ENCODE data around the gene JMJD8.

JMJD8 gene

DNA sequence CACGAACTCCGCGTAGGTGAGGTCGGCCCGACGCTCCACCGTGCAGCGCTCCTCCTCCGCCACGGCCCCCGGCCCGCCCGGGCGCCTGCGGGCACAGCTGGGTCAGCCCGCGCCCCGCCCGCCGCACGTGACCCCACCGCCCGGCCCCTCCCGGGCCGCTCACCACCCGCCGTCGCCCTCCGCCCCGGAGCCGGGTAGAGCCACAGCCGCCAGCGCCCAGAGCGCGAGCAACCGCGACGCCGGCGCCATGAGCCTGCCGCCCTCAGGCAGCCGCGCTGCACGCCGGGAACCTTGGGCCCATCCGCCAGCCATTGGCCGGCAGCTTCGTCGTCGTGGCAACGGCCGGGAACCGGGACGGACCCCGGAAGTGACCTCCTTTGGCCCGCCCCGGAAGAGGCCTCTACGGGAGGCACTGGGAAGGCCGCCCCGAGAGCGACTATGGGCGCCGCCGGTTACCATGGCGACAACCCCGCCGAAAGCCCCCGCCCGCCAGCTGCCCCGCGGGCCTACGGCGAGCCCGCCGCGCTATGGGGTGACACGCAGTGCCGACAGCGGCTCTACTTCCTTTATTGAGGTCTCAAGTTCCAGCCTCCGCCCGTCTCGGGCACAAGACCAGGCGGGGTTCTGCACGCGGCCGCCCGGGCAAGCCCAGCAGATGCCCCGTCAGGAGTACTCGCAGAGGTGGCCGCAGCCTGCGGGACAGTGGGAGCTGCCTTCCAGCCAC lies at the start of gene JMJD8 (continued):
- 0 out of 2 replicates have a peak, but pooled peaks have one; percentile 37 for TF ChIP-seq ZNF184 (tag by site-specific recombination; IDR thresholded peaks at IDR 0.05)
- TF ChIP-seq, protein P1, sequence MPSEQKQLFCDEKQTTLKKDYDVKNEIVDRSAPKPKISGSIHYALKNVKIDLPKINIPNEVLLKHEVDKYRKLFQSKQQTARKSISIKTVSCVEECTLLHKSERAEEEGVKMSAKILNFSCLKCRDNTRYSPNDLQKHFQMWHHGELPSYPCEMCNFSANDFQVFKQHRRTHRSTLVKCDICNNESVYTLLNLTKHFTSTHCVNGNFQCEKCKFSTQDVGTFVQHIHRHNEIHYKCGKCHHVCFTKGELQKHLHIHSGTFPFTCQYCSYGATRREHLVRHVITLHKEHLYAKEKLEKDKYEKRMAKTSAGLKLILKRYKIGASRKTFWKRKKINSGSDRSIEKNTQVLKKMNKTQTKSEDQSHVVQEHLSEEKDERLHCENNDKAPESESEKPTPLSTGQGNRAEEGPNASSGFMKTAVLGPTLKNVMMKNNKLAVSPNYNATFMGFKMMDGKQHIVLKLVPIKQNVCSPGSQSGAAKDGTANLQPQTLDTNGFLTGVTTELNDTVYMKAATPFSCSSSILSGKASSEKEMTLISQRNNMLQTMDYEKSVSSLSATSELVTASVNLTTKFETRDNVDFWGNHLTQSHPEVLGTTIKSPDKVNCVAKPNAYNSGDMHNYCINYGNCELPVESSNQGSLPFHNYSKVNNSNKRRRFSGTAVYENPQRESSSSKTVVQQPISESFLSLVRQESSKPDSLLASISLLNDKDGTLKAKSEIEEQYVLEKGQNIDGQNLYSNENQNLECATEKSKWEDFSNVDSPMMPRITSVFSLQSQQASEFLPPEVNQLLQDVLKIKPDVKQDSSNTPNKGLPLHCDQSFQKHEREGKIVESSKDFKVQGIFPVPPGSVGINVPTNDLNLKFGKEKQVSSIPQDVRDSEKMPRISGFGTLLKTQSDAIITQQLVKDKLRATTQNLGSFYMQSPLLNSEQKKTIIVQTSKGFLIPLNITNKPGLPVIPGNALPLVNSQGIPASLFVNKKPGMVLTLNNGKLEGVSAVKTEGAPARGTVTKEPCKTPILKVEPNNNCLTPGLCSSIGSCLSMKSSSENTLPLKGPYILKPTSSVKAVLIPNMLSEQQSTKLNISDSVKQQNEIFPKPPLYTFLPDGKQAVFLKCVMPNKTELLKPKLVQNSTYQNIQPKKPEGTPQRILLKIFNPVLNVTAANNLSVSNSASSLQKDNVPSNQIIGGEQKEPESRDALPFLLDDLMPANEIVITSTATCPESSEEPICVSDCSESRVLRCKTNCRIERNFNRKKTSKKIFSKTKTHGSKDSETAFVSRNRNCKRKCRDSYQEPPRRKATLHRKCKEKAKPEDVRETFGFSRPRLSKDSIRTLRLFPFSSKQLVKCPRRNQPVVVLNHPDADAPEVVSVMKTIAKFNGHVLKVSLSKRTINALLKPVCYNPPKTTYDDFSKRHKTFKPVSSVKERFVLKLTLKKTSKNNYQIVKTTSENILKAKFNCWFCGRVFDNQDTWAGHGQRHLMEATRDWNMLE (tag by site-specific recombination; conservative IDR thresholded peaks at IDR 0.05; ENCODE audit: low read depth): peak; percentile 69
- no peak for TF ChIP-seq ZNF514 (tag by site-specific recombination; IDR thresholded peaks at IDR 0.05)
- TF ChIP-seq ZNF621 (tag by site-specific recombination; IDR thresholded peaks at IDR 0.05): no peak
- TF ChIP-seq ZNF433 (tag by site-specific recombination; IDR thresholded peaks at IDR 0.05; ENCODE audit: low read depth): no peak
- no peak for TF ChIP-seq ZNF16 (tag by site-specific recombination; IDR thresholded peaks at IDR 0.05; ENCODE audit: low read depth)
- TF ChIP-seq ZNF560 (tag by site-specific recombination; IDR thresholded peaks at IDR 0.05; ENCODE audit: borderline replicate concordance): no peak
- TF ChIP-seq, protein P2, sequence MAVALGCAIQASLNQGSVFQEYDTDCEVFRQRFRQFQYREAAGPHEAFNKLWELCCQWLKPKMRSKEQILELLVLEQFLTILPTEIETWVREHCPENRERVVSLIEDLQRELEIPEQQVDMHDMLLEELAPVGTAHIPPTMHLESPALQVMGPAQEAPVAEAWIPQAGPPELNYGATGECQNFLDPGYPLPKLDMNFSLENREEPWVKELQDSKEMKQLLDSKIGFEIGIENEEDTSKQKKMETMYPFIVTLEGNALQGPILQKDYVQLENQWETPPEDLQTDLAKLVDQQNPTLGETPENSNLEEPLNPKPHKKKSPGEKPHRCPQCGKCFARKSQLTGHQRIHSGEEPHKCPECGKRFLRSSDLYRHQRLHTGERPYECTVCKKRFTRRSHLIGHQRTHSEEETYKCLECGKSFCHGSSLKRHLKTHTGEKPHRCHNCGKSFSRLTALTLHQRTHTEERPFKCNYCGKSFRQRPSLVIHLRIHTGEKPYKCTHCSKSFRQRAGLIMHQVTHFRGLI (tag by site-specific recombination; IDR thresholded peaks at IDR 0.05): peak; percentile 58; the same call in 1 of the 2 replicates
- no peak for TF ChIP-seq ZNF624 (tag by site-specific recombination; IDR thresholded peaks at IDR 0.05)
- TF ChIP-seq ZNF701 (tag by site-specific recombination; IDR thresholded peaks at IDR 0.05): no peak
- no peak for TF ChIP-seq ZNF549 (tag by site-specific recombination; IDR thresholded peaks at IDR 0.05)
- TF ChIP-seq ZNF664 (tag by site-specific recombination; IDR thresholded peaks at IDR 0.05): no peak
- TF ChIP-seq ZNF280C (tag by site-specific recombination; IDR thresholded peaks at IDR 0.05): no peak
- no peak for TF ChIP-seq ZNF645 (tag by site-specific recombination; IDR thresholded peaks at IDR 0.05)
- no peak for TF ChIP-seq ZNF292 (tag by site-specific recombination; IDR thresholded peaks at IDR 0.05; ENCODE audit: borderline replicate concordance, low read depth)
- TF ChIP-seq ZNF155 (tag by site-specific recombination; IDR thresholded peaks at IDR 0.05): no peak
- TF ChIP-seq ZFHX2 (tag by site-specific recombination; conservative IDR thresholded peaks at IDR 0.05): no peak; the same call in 1 of the 2 replicates
- TF ChIP-seq ZNF555 (tag by site-specific recombination; conservative IDR thresholded peaks at IDR 0.05): no peak
- TF ChIP-seq ZNF830 (tag by site-specific recombination; IDR thresholded peaks at IDR 0.05; ENCODE audit: low read depth): no peak
- TF ChIP-seq RBAK (tag by site-specific recombination; IDR thresholded peaks at IDR 0.05): no peak
- TF ChIP-seq, protein P3, sequence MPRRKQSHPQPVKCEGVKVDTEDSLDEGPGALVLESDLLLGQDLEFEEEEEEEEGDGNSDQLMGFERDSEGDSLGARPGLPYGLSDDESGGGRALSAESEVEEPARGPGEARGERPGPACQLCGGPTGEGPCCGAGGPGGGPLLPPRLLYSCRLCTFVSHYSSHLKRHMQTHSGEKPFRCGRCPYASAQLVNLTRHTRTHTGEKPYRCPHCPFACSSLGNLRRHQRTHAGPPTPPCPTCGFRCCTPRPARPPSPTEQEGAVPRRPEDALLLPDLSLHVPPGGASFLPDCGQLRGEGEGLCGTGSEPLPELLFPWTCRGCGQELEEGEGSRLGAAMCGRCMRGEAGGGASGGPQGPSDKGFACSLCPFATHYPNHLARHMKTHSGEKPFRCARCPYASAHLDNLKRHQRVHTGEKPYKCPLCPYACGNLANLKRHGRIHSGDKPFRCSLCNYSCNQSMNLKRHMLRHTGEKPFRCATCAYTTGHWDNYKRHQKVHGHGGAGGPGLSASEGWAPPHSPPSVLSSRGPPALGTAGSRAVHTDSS (tag by site-specific recombination; IDR thresholded peaks at IDR 0.05): no peak
- no peak for TF ChIP-seq ZNF747 (tag by site-specific recombination; IDR thresholded peaks at IDR 0.05)
- TF ChIP-seq SCRT2 (tag by site-specific recombination; IDR thresholded peaks at IDR 0.05): no peak
- peak; percentile 83 for TF ChIP-seq GLIS1 (tag by site-specific recombination; IDR thresholded peaks at IDR 0.05)
- peak; percentile 43 for TF ChIP-seq ZEB2 (tag by site-specific recombination; IDR thresholded peaks at IDR 0.05)
- TF ChIP-seq, protein P4, sequence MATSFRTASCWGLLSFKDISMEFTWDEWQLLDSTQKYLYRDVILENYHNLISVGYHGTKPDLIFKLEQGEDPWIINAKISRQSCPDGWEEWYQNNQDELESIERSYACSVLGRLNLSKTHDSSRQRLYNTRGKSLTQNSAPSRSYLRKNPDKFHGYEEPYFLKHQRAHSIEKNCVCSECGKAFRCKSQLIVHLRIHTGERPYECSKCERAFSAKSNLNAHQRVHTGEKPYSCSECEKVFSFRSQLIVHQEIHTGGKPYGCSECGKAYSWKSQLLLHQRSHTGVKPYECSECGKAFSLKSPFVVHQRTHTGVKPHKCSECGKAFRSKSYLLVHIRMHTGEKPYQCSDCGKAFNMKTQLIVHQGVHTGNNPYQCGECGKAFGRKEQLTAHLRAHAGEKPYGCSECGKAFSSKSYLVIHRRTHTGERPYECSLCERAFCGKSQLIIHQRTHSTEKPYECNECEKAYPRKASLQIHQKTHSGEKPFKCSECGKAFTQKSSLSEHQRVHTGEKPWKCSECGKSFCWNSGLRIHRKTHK (tag by site-specific recombination; IDR thresholded peaks at IDR 0.05): no peak

Measured in HEK293 (cell line).